K562 (cell line): ENCODE results near the gene GALT. TPM values are rescaled to one million over a fixed set of nuclear protein-coding genes. Genes with fewer than 3 reads are reported as not detected.

Experiments used
- BCL6 ChIP-seq: fragments of 250-450 bp; sonication (Bioruptor Pico); IDR thresholded peaks from 2 replicates; pipeline ENCODE4 v1.4.0; 2020
- FOXA1 ChIP-seq: fragments of 450-650 bp; IDR thresholded peaks from 2 replicates; pipeline ENCODE4 v1.6.1; 2016; ENCODE audit warnings: mild to moderate bottlenecking, borderline replicate concordance
- RBBP5 ChIP-seq: fragments of 200-600 bp; sonication (generic); IDR thresholded peaks from 2 replicates; pipeline ENCODE4 v1.6.1; 2012; ENCODE audit warnings: borderline replicate concordance, mild to moderate bottlenecking, low read length, control low read depth, inconsistent platforms; ENCODE audit not compliant: insufficient read depth, poor library complexity, severe bottlenecking
- SAP30 ChIP-seq: fragments of 200-600 bp; sonication (generic); IDR thresholded peaks from 2 replicates; pipeline ENCODE4 v1.6.1; 2012; ENCODE audit warnings: borderline replicate concordance, low read depth, mild to moderate bottlenecking, moderate library complexity, low read length, control low read depth, inconsistent platforms; ENCODE audit not compliant: insufficient read depth, poor library complexity, severe bottlenecking
- TRIM24 ChIP-seq, 2 experiments: fragments of 450-650 bp; IDR thresholded peaks; 2 replicates each; pipeline ENCODE4 v1.6.1; 2016
- ZNF717 ChIP-seq: fragments of 250-450 bp; sonication (Bioruptor Pico); IDR thresholded peaks from 2 replicates; pipeline ENCODE4 v1.5.0; 2021
- polyA plus RNA-seq, 8 experiments: library from polyadenylated mRNA; depleted of rRNA in 4 of 8; stranded (reverse) in 5 of 8; unstranded in 3 of 8; fragments of >200 nt; fragmentation: Nextera tagmentation in 2 of 8; fragmentation: Illumina TruSeq in 1 of 8; extraction: Ambion mirVana in 2 of 8; extraction: Trizol in 1 of 8; gene quantifications; 2 replicates each; pipeline versions ENCODE4 v1.2.1 to v1.2.3, GENCODE V29; 2011 to 2014; ENCODE audit warnings: inconsistent platforms in 1 of 8, missing spikeins in 1 of 8
- total RNA-seq, 7 experiments: library from RNA; depleted of rRNA in 6 of 7; stranded (reverse); fragments of >200 nt in 6 of 7; fragmentation: Illumina TruSeq in 2 of 7; extraction: Trizol in 2 of 7; gene quantifications; 2 replicates each; pipeline versions ENCODE4 v1.2.1 to v1.2.3, GENCODE V29; 2011 to 2021; ENCODE audit warnings: low replicate concordance in 1 of 7
- TF ChIP-seq, protein P1 (sequence below), 3 experiments: fragments of 200-800 bp in 1 of 3; fragments of 250-450 bp in 1 of 3; fragments of 450-650 bp in 1 of 3; sonication (Bioruptor Pico) in 1 of 3; sonication (Bioruptor generic) in 1 of 3; formaldehyde crosslinking in 1 of 3; IDR thresholded peaks; 2 replicates each; pipeline versions ENCODE4 v1.6.1 to v1.8.0; 2016 to 2022; ENCODE audit warnings: mild to moderate bottlenecking in 2 of 3, missing genetic modification characterization in 2 of 3, missing compliant biosample characterization in 1 of 3, moderate library complexity in 1 of 3
- TF ChIP-seq, protein P2 (sequence below): sonication (generic); formaldehyde crosslinking; IDR thresholded peaks from 2 replicates; pipeline ENCODE4 v1.8.0; 2022; ENCODE audit warnings: mild to moderate bottlenecking, missing genetic modification reagents
- TF ChIP-seq, protein P3 (sequence below): fragments of 450-650 bp; IDR thresholded peaks from 2 replicates; pipeline ENCODE4 v1.6.1; 2016; ENCODE audit warnings: mild to moderate bottlenecking, moderate library complexity

GALT gene
- total and polyA plus RNA-seq, 9 of the 15 experiments (the other 6 are each of a cell fraction or from before 2014, with no cell fraction given), result 7.3 to 29.2 (median 15.6) TPM

DNA sequence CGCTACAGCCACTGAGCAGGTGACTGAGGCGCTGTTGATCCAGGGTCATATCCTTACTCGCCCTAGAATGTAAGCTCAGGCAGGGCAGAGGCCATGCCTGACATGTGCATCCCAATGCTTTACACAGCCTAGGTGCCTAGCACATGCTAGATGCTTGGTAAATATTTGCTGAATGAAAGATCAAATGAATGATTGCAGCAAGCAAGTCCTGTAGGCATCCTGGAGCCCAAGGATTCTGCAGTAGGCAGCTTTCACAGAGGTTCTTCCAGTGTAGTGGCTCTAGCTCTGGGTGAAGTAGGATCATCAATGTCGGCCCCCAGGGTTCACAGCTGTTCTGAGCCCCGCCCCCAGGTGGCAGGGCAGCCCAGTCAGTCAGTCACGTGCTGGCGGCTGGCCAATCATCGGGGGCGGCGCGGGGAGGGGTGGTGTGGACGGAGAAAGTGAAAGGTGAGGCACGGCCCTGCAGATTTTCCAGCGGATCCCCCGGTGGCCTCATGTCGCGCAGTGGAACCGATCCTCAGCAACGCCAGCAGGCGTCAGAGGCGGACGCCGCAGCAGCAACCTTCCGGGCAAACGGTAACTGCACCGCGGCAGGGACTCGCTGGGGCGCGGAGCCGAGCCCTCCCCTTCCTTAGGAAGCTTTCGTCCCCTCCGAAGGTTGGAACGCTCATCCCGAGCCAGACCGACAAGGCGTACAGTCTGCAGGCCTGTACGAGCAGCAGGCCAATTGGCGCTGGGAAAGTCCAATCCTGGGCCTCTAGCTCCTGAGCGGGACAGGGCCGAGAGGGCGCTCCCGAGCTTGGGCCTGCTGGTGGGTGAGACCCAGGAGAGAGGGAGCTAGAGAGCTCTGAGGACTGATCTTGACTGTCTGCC, at the start of gene GALT (continued):
- TF ChIP-seq RBBP5 (peak; percentile 64), BCL6 (CRISPR knock-in tag) (no peak), ZNF717 (CRISPR knock-in tag) (no peak), TRIM24 (IDR thresholded peaks at IDR 0.05) (no peak), SAP30 (peak; percentile 67), FOXA1 (no peak)
- TF ChIP-seq, protein P1, sequence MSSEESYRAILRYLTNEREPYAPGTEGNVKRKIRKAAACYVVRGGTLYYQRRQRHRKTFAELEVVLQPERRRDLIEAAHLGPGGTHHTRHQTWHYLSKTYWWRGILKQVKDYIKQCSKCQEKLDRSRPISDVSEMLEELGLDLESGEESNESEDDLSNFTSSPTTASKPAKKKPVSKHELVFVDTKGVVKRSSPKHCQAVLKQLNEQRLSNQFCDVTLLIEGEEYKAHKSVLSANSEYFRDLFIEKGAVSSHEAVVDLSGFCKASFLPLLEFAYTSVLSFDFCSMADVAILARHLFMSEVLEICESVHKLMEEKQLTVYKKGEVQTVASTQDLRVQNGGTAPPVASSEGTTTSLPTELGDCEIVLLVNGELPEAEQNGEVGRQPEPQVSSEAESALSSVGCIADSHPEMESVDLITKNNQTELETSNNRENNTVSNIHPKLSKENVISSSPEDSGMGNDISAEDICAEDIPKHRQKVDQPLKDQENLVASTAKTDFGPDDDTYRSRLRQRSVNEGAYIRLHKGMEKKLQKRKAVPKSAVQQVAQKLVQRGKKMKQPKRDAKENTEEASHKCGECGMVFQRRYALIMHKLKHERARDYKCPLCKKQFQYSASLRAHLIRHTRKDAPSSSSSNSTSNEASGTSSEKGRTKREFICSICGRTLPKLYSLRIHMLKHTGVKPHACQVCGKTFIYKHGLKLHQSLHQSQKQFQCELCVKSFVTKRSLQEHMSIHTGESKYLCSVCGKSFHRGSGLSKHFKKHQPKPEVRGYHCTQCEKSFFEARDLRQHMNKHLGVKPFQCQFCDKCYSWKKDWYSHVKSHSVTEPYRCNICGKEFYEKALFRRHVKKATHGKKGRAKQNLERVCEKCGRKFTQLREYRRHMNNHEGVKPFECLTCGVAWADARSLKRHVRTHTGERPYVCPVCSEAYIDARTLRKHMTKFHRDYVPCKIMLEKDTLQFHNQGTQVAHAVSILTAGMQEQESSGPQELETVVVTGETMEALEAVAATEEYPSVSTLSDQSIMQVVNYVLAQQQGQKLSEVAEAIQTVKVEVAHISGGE (CRISPR knock-in tag; IDR thresholded peaks at IDR 0.05), result peak in 1 of 3 experiments; percentile 25; a peak in 1 of 6 replicates
- TF ChIP-seq, protein P2, sequence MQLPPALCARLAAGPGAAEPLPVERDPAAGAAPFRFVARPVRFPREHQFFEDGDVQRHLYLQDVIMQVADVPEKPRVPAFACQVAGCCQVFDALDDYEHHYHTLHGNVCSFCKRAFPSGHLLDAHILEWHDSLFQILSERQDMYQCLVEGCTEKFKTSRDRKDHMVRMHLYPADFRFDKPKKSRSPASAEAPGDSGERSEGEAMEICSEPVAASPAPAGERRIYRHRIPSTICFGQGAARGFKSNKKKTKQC (CRISPR knock-in tag), result peak; percentile 61; the same call in 1 of the 2 replicates
- TF ChIP-seq, protein P3, sequence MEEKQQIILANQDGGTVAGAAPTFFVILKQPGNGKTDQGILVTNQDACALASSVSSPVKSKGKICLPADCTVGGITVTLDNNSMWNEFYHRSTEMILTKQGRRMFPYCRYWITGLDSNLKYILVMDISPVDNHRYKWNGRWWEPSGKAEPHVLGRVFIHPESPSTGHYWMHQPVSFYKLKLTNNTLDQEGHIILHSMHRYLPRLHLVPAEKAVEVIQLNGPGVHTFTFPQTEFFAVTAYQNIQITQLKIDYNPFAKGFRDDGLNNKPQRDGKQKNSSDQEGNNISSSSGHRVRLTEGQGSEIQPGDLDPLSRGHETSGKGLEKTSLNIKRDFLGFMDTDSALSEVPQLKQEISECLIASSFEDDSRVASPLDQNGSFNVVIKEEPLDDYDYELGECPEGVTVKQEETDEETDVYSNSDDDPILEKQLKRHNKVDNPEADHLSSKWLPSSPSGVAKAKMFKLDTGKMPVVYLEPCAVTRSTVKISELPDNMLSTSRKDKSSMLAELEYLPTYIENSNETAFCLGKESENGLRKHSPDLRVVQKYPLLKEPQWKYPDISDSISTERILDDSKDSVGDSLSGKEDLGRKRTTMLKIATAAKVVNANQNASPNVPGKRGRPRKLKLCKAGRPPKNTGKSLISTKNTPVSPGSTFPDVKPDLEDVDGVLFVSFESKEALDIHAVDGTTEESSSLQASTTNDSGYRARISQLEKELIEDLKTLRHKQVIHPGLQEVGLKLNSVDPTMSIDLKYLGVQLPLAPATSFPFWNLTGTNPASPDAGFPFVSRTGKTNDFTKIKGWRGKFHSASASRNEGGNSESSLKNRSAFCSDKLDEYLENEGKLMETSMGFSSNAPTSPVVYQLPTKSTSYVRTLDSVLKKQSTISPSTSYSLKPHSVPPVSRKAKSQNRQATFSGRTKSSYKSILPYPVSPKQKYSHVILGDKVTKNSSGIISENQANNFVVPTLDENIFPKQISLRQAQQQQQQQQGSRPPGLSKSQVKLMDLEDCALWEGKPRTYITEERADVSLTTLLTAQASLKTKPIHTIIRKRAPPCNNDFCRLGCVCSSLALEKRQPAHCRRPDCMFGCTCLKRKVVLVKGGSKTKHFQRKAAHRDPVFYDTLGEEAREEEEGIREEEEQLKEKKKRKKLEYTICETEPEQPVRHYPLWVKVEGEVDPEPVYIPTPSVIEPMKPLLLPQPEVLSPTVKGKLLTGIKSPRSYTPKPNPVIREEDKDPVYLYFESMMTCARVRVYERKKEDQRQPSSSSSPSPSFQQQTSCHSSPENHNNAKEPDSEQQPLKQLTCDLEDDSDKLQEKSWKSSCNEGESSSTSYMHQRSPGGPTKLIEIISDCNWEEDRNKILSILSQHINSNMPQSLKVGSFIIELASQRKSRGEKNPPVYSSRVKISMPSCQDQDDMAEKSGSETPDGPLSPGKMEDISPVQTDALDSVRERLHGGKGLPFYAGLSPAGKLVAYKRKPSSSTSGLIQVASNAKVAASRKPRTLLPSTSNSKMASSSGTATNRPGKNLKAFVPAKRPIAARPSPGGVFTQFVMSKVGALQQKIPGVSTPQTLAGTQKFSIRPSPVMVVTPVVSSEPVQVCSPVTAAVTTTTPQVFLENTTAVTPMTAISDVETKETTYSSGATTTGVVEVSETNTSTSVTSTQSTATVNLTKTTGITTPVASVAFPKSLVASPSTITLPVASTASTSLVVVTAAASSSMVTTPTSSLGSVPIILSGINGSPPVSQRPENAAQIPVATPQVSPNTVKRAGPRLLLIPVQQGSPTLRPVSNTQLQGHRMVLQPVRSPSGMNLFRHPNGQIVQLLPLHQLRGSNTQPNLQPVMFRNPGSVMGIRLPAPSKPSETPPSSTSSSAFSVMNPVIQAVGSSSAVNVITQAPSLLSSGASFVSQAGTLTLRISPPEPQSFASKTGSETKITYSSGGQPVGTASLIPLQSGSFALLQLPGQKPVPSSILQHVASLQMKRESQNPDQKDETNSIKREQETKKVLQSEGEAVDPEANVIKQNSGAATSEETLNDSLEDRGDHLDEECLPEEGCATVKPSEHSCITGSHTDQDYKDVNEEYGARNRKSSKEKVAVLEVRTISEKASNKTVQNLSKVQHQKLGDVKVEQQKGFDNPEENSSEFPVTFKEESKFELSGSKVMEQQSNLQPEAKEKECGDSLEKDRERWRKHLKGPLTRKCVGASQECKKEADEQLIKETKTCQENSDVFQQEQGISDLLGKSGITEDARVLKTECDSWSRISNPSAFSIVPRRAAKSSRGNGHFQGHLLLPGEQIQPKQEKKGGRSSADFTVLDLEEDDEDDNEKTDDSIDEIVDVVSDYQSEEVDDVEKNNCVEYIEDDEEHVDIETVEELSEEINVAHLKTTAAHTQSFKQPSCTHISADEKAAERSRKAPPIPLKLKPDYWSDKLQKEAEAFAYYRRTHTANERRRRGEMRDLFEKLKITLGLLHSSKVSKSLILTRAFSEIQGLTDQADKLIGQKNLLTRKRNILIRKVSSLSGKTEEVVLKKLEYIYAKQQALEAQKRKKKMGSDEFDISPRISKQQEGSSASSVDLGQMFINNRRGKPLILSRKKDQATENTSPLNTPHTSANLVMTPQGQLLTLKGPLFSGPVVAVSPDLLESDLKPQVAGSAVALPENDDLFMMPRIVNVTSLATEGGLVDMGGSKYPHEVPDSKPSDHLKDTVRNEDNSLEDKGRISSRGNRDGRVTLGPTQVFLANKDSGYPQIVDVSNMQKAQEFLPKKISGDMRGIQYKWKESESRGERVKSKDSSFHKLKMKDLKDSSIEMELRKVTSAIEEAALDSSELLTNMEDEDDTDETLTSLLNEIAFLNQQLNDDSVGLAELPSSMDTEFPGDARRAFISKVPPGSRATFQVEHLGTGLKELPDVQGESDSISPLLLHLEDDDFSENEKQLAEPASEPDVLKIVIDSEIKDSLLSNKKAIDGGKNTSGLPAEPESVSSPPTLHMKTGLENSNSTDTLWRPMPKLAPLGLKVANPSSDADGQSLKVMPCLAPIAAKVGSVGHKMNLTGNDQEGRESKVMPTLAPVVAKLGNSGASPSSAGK, result peak; percentile 63
